HepG2 (cell line): ENCODE data around the gene DPYD. TPM values are rescaled to one million over a fixed set of nuclear protein-coding genes. Genes with fewer than 3 reads are reported as not detected.

Experiments used
- ATAC-seq: fragments of 200-7000 bp; cut with Tn5 transposase; 3 replicates; pipeline ENCODE4 v1.9.1; 2020; ENCODE audit warnings: mild to moderate bottlenecking, moderate library complexity
- BruUV-seq: library from RNA; stranded (reverse); fragments of 400-500 nt; replicated peaks from 2 replicates; lab custom pipeline; 2021; lab: Mats Ljungman, UMichigan
- CTCF ChIA-PET: fragments of 300-600 bp; formaldehyde crosslinking; extraction: SDS; loops from one replicate; lab custom pipeline; 2021; ENCODE audit warnings: low total read pairs, inconsistent platforms, low intra/inter-chr PET ratio; lab: Yijun Ruan, JAX
- POLR2A ChIA-PET: fragments of 350-600 bp; sonication (Branson Sonifier 250); formaldehyde crosslinking; loops from one replicate; lab custom pipeline; 2020; ENCODE audit warnings: antibody characterized with exemption, inconsistent platforms; lab: Yijun Ruan, JAX
- DNase-seq: peaks from one replicate; pipeline ENCODE4 v3.0.0-alpha.2; 2015; ENCODE audit warnings: low spot score
- FAIRE-seq: peaks from 3 replicates; lab custom pipeline; 2011; peaks lifted over from hg19 to GRCh38; lab: Jason Lieb, UNC
- H2AFZ ChIP-seq: one replicate; pipeline ENCODE4 v1.6.1; 2011; ENCODE audit warnings: low read length, inconsistent platforms
- H3K27ac ChIP-seq: fragments of 300-600 bp; 3 replicates; pipeline ENCODE4 v1.8.0; 2011; ENCODE audit warnings: mixed run types, mild to moderate bottlenecking, mixed read lengths, low read length, inconsistent platforms; ENCODE audit not compliant: insufficient read depth; ENCODE audit errors: extremely low read length
- H3K27me3 ChIP-seq, 2 experiments: fragments of 200-600 bp in 1 of 2; 2 replicates in 1 of 2; 3 replicates in 1 of 2; pipeline versions ENCODE4 v1.6.0 to v1.8.0; 2011; ENCODE audit warnings: low read length in 2 of 2, mild to moderate bottlenecking in 2 of 2, moderate library complexity in 2 of 2, inconsistent platforms in 1 of 2; ENCODE audit not compliant: insufficient read depth in 2 of 2, control insufficient read depth in 1 of 2
- H3K36me3 ChIP-seq, 2 experiments: fragments of 200-600 bp in 1 of 2; replicated peaks in 1 of 2; 2 replicates in 1 of 2; 3 replicates in 1 of 2; pipeline versions ENCODE4 v1.5.1 to v1.8.0; 2011; ENCODE audit warnings: low read length in 2 of 2, inconsistent platforms in 1 of 2; ENCODE audit not compliant: insufficient read depth in 2 of 2, control insufficient read depth in 1 of 2
- H3K4me1 ChIP-seq: 2 replicates; pipeline ENCODE4 v1.5.1; 2012; ENCODE audit warnings: low read length, inconsistent platforms; ENCODE audit not compliant: insufficient read depth
- H3K4me2 ChIP-seq: 2 replicates; pipeline ENCODE4 v1.6.0; 2011; ENCODE audit warnings: low read depth, low read length, inconsistent platforms
- H3K4me3 ChIP-seq, 3 experiments: fragments of 200-600 bp in 1 of 3; sonication (generic), shearing (Covaris generic) in 1 of 3; replicated peaks in 1 of 3; 2 replicates each; pipeline ENCODE4 v1.5.1; 2011 to 2016; ENCODE audit warnings: low read length in 3 of 3, inconsistent platforms in 2 of 3, low read depth in 2 of 3, mild to moderate bottlenecking in 2 of 3, control low read depth in 1 of 3, mixed read lengths in 1 of 3; ENCODE audit not compliant: insufficient read depth in 1 of 3
- H3K79me2 ChIP-seq: one replicate; pipeline ENCODE4 v1.6.1; 2011; ENCODE audit warnings: low read length, inconsistent platforms; ENCODE audit not compliant: insufficient read depth
- H3K9ac ChIP-seq: 2 replicates; pipeline ENCODE4 v1.6.0; 2011; ENCODE audit warnings: mild to moderate bottlenecking, low read depth, low read length, inconsistent platforms; ENCODE audit not compliant: insufficient read depth
- H3K9me3 ChIP-seq: 2 replicates; pipeline ENCODE4 v1.5.1; 2012; ENCODE audit warnings: mild to moderate bottlenecking, low read length
- H4K20me1 ChIP-seq: 2 replicates; pipeline ENCODE4 v1.6.0; 2011; ENCODE audit warnings: inconsistent platforms, mild to moderate bottlenecking, low read length, moderate library complexity; ENCODE audit not compliant: insufficient read depth
- HMGXB3 ChIP-seq: sonication (generic); formaldehyde crosslinking; IDR thresholded peaks from 2 replicates; pipeline ENCODE4 v1.4.0; 2020; ENCODE audit warnings: missing genetic modification reagents, borderline replicate concordance
- HOXA3 ChIP-seq: sonication (generic); formaldehyde crosslinking; IDR thresholded peaks from 2 replicates; pipeline ENCODE4 v1.5.0; 2020; ENCODE audit warnings: missing genetic modification reagents
- NCOA2 ChIP-seq: sonication (generic); formaldehyde crosslinking; IDR thresholded peaks from 2 replicates; pipeline ENCODE4 v1.8.0; 2022; ENCODE audit warnings: inconsistent platforms
- NFIB ChIP-seq: sonication (generic); formaldehyde crosslinking; IDR thresholded peaks from 2 replicates; pipeline ENCODE4 v1.9.0; 2021; ENCODE audit warnings: missing genetic modification reagents, mild to moderate bottlenecking, borderline replicate concordance
- RFX1 ChIP-seq: fragments of 450-650 bp; IDR thresholded peaks from 2 replicates; pipeline ENCODE4 v1.6.1; 2017
- SMAD9 ChIP-seq: sonication (generic); formaldehyde crosslinking; IDR thresholded peaks from 2 replicates; pipeline ENCODE4 v1.5.1; 2020; ENCODE audit warnings: mild to moderate bottlenecking, missing genetic modification reagents
- ZBTB20 ChIP-seq: sonication (generic); formaldehyde crosslinking; IDR thresholded peaks from 2 replicates; pipeline ENCODE4 v1.8.1; 2023; ENCODE audit warnings: missing genetic modification reagents, low read depth, mild to moderate bottlenecking, borderline replicate concordance
- ZFP36 ChIP-seq: fragments of 150-350 bp; IDR thresholded peaks from 2 replicates; pipeline ENCODE4 v1.6.1; 2018; ENCODE audit warnings: borderline replicate concordance, low read length, low read depth; ENCODE audit not compliant: partially characterized antibody
- ZNF205 ChIP-seq: IDR thresholded peaks from 2 replicates; pipeline ENCODE4 v1.6.1; 2018; ENCODE audit warnings: missing biosample characterization, missing genetic modification reagents
- WGBS: methylation state at CpG from one replicate; pipeline ENCODE4 v1.1.6; 2017; ENCODE audit warnings: low lambda C conversion rate; 5-methylcytosine and 5-hydroxymethylcytosine counted together
- in situ Hi-C: cut with HindIII; loops from 2 replicates; pipeline ENCODE4 v1.10.0; 2017; ENCODE audit warnings: low pct_unique_long_range_greater_than_20kb; ENCODE audit not compliant: extremely low pct_ligation_motif_present
- intact Hi-C: fragments of 100-400 bp; cut with micrococcal nuclease; formaldehyde crosslinking; loops from one replicate; pipeline ENCODE4 v1.10.0; 2022; ENCODE audit not compliant: unreplicated experiment
- polyA plus RNA-seq, 8 experiments: library from polyadenylated mRNA; depleted of rRNA in 3 of 8; stranded (reverse) in 7 of 8; unstranded in 1 of 8; fragments of >200 nt; fragmentation: Illumina TruSeq in 4 of 8; extraction: Trizol in 4 of 8; gene quantifications; 2 replicates each; pipeline versions ENCODE4 v1.2.1 to v1.2.3, GENCODE V29; 2011 to 2016; ENCODE audit warnings: low read depth in 4 of 8, missing spikeins in 1 of 8, mixed read lengths in 1 of 8; ENCODE audit not compliant: insufficient read depth in 1 of 8
- total RNA-seq, 5 experiments: library from RNA; depleted of rRNA; stranded (reverse); fragments of >200 nt; fragmentation: Illumina TruSeq; extraction: Trizol; gene quantifications; 2 replicates each; pipeline ENCODE4 v1.2.3, GENCODE V29; 2016; ENCODE audit warnings: low read depth in 1 of 5

Gene DPYD
- total and polyA plus RNA-seq, 2 of the 13 experiments (the other 11 are each of a cell fraction or from before 2014, with no cell fraction given), result 1.3 to 3.4 TPM

- no peak for TF ChIP-seq HMGXB3 (CRISPR knock-in tag)
These were observed 115.7 kb downstream of the DPYD start (continued) for GRCh38 chr1:97805093-97805492.

GRCh38 chr1:97803026-97803425, 117.8 kb downstream of the DPYD start:
- ChIA-PET CTCF (no interaction called here), POLR2A (no interaction called here)
- Histone ChIP-seq H3K9me3 (no peaks in the 10 kb centered on the region), H3K36me3 (no peaks in the 10 kb centered on the region), H4K20me1 (no peaks in the 10 kb centered on the region), H3K27ac (no peak overlapping the region), H3K79me2 (no peaks in the 10 kb centered on the region), H3K4me3 (no peak overlapping the region), H2AFZ (no peak overlapping the region), H3K4me1 (peaks cover 4% of the 10 kb centered on the region; the same call in 1 of the 2 replicates), H3K4me2 (no peak overlapping the region), H3K9ac (no peak overlapping the region), H3K27me3 (no peaks in the 10 kb centered on the region)
- TF ChIP-seq NCOA2 (CRISPR knock-in tag), result no peak
- no peak for TF ChIP-seq ZFP36
- TF ChIP-seq RFX1, result no peak
- TF ChIP-seq SMAD9 (CRISPR knock-in tag), result no peak
- no peak for TF ChIP-seq ZBTB20 (CRISPR knock-in tag)
- no peak for TF ChIP-seq HOXA3
- TF ChIP-seq ZNF205 (CRISPR knock-in tag), result no peak
- TF ChIP-seq NFIB (CRISPR knock-in tag), result no peak
- in situ Hi-C loops, result no loop called here
- ATAC-seq (no peak), DNase-seq (no peak), FAIRE-seq (no peak)
- BruUV-seq, result no TSS peak
- WGBS, result 83% methylated on average over 3 of the region's 3 CpGs
- intact Hi-C loops, result no loop called here
